Spinal cord (tissue), 10 donors: ENCODE results near the gene GRIP2. TPM values are rescaled to one million over a fixed set of nuclear protein-coding genes. Genes with fewer than 3 reads are reported as not detected.

Source experiments
- DNase-seq, 6 donors: peaks; one replicate each; pipeline versions ENCODE4 v3.0.0 to v3.0.0-alpha.2; 2013 to 2015; ENCODE audit warnings: low spot score in 6 of 6, low read depth in 4 of 6
- H3K27ac ChIP-seq: one replicate; pipeline ENCODE4 v1.5.1; 2013; ENCODE audit warnings: low read depth, low read length, control low read depth
- H3K27me3 ChIP-seq: one replicate; pipeline ENCODE4 v1.6.1; 2013; ENCODE audit warnings: low read length; ENCODE audit not compliant: control insufficient read depth, insufficient read depth
- H3K36me3 ChIP-seq: one replicate; pipeline ENCODE4 v1.6.1; 2013; ENCODE audit warnings: low read length; ENCODE audit not compliant: control insufficient read depth, insufficient read depth
- H3K4me1 ChIP-seq: one replicate; pipeline ENCODE4 v1.6.1; 2013; ENCODE audit warnings: low read length; ENCODE audit not compliant: control insufficient read depth, insufficient read depth
- H3K4me3 ChIP-seq: one replicate; pipeline ENCODE4 v1.5.1; 2013; ENCODE audit warnings: low read depth, low read length, control low read depth
- H3K9me3 ChIP-seq: one replicate; pipeline ENCODE4 v1.6.1; 2013; ENCODE audit warnings: low read length; ENCODE audit not compliant: control insufficient read depth, insufficient read depth
- WGBS: methylation state at CpG from one replicate; pipeline ENCODE4 v1.1.5; 2013; ENCODE audit warnings: missing lambda C conversion rate; ENCODE audit not compliant: insufficient coverage; 5-methylcytosine and 5-hydroxymethylcytosine counted together
- polyA plus RNA-seq, 2 donors: library from polyadenylated mRNA; unstranded; fragments of 120-200 nt; gene quantifications; one replicate each; pipeline ENCODE4 v1.2.1, GENCODE V29; 2013; ENCODE audit not compliant: insufficient read length in 2 of 2
- total RNA-seq, 2 donors: library from RNA; depleted of rRNA in 1 of 2; stranded (reverse); fragments of 120-200 nt in 1 of 2; fragments of >200 nt in 1 of 2; gene quantifications; one replicate each; pipeline versions ENCODE4 v1.2.3 to v1.2.4, GENCODE V29; 2013 to 2014
- donor health status: healthy.

The GRIP2 gene
- total and polyA plus RNA-seq, 4 donors: 6.0 to 24.2 (median 12.9) TPM

GRCh38 chr3:14503033-14503705 is 37.0 kb downstream of the GRIP2 start:
- WGBS: 96% methylated on average over 12 of the region's 12 CpGs
- no peaks in the 10 kb centered on the region for H3K27me3 ChIP-seq
- no peak overlapping the region for H3K27ac ChIP-seq
- no peak overlapping the region for H3K4me3 ChIP-seq
- peaks cover 9% of the 10 kb centered on the region for H3K9me3 ChIP-seq
- no peak for DNase-seq
- H3K36me3 ChIP-seq: peaks cover 25% of the 10 kb centered on the region
- H3K4me1 ChIP-seq: no peaks in the 10 kb centered on the region

DNA sequence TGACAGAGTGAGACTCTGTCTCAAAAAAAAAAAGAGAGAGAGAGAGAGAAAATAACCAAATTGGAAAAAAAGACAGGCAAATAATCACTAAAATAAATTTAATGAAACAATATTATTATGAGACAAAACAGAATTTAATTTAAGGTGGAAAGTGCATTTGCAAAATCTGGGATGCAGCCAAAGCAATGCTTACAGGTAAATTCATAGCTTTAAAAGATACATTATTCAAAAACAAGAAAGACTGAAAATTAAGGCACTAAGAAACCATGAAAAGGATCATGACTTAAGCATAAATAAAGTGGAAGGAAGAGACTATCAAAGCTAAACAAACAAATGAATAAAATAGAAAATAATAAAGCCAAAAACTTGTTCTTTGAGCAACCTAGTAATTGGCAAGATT is 37.7 kb downstream of the GRIP2 start:
- no peak overlapping the region for H3K27ac ChIP-seq
- DNase-seq: no peak
- peaks cover 9% of the 10 kb centered on the region for H3K9me3 ChIP-seq
- H3K36me3 ChIP-seq: peaks cover 25% of the 10 kb centered on the region
- H3K4me3 ChIP-seq: no peak overlapping the region
- H3K4me1 ChIP-seq: no peaks in the 10 kb centered on the region
- H3K27me3 ChIP-seq: no peaks in the 10 kb centered on the region

GRCh38 chr3:14497321-14497720 is 42.8 kb downstream of the GRIP2 start:
- Histone ChIP-seq H3K9me3 (peaks cover 2% of the 10 kb centered on the region), H3K36me3 (peaks cover 34% of the 10 kb centered on the region), H3K27ac (no peak overlapping the region), H3K27me3 (no peaks in the 10 kb centered on the region), H3K4me3 (no peak overlapping the region), H3K4me1 (no peaks in the 10 kb centered on the region)
- DNase-seq: no peak
- 66% methylated on average over 10 of the region's 10 CpGs for WGBS

GRCh38 chr3:14496351-14496750 is 43.8 kb downstream of the GRIP2 start:
- WGBS: 87% methylated on average over 9 of the region's 9 CpGs
- H3K27ac ChIP-seq: no peak overlapping the region
- no peaks in the 10 kb centered on the region for H3K27me3 ChIP-seq
- H3K4me3 ChIP-seq: no peak overlapping the region
- no peak for DNase-seq
- no peaks in the 10 kb centered on the region for H3K4me1 ChIP-seq
- H3K36me3 ChIP-seq: peaks cover 42% of the 10 kb centered on the region
- H3K9me3 ChIP-seq: no peaks in the 10 kb centered on the region

- no peak for DNase-seq
- peaks cover 48% of the 10 kb centered on the region for H3K36me3 ChIP-seq
- H3K27me3 ChIP-seq: no peaks in the 10 kb centered on the region
- H3K9me3 ChIP-seq: no peaks in the 10 kb centered on the region
- H3K27ac ChIP-seq: no peak overlapping the region
- H3K4me1 ChIP-seq: no peaks in the 10 kb centered on the region
- H3K4me3 ChIP-seq: no peak overlapping the region
- WGBS: 73% methylated on average over 5 of the region's 5 CpGs
Observed at GRCh38 chr3:14494973-14495300, 45.2 kb downstream of the GRIP2 start.

GRCh38 chr3:14494279-14494972 is 45.7 kb downstream of the GRIP2 start:
- 91% methylated on average over 17 of the region's 17 CpGs for WGBS
- no peaks in the 10 kb centered on the region for H3K27me3 ChIP-seq
- no peak overlapping the region for H3K4me3 ChIP-seq
- no peaks in the 10 kb centered on the region for H3K9me3 ChIP-seq
- H3K27ac ChIP-seq: no peak overlapping the region
- no peaks in the 10 kb centered on the region for H3K4me1 ChIP-seq
- H3K36me3 ChIP-seq: peaks cover 51% of the 10 kb centered on the region
- no peak for DNase-seq

DNA sequence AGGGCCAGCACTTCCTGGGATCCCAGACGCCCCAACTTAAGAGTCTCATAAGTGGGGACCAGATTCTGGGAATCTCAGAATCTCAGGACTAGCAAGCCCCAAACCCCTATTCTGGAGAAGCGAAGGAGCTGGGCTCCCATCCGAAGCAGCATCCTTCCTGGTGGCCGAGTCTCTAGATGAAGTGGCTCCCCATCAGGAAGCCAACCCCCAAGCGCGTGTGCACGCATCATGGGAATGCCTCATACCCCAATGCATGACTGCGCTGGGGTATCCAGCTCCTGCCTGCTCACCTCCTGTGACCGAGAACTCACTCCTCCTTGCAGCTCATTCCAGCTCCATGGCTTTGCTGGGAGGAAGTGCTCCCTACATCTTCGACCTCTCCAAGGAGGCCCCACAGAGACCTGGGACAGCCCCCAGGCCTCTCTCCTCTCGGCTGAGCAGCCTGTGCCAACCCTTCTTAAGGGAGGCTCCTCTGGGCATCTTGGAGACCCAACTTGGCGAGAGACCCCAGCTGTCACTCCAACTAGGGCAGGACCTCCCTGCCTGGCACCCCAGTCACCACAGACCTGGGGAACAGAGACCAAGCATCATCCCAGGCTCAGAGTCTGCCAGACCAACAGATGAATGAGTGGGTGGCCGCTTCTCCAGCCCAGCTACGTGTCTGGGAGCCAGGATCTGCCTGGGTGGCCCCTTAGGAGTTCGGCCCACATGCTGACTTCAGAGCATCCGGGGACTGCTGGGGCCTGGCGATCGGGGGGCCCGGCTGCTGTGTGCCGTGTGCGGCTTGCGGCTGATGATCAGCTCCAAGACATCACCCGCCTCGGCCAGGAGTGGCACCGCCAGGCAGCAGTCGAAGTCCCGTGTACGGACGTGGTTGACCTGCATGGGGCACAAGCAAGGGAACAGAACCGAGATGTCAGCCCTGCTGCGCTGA is 46.9 kb downstream of the GRIP2 start:
- no peaks in the 10 kb centered on the region for H3K27me3 ChIP-seq
- WGBS: 92% methylated on average over 31 of the region's 31 CpGs

DNA sequence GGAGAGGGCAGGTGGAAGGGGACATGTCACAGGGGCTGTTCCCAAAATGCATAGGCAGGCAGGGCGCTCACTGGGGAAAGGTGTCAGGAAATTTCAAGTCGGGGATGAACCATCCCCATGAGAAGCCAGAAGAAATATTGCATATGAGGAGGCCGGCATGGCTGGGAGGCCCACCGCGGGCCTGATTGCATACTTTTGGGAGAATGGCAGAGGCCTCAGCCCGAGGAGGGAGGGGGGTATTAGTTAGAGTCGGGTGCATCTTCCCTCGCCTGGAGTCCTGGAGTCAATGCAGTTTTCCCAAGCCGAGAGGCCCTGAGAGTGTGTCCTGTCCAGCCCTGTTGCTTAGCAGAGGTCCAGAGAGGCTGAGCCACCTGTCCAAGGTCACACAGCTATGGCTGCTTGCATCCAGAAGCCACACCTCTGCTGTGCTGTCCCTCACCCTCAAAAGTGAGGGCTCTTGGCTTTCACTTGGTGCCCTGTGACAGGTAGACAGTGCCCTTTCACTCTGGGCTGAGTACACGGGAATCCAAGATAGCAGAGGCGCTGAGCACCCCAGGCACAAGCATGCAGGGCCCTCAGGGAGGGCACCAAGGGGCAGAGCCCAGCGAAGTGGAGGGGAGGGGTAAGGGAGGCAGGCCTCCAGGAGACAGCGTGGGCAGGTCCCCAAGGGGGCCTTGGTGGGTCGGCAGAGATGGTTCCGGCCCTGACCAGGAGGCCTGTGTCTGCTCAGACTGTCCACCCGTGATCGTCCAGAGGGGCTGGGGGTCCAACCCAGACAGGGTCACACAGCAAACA is 48.5 kb downstream of the GRIP2 start:
- no peak overlapping the region for H3K4me3 ChIP-seq
- H3K9me3 ChIP-seq: no peaks in the 10 kb centered on the region
- DNase-seq: no peak
- 83% methylated on average over 17 of the region's 17 CpGs for WGBS
- H3K36me3 ChIP-seq: peaks cover 61% of the 10 kb centered on the region
- H3K27me3 ChIP-seq: no peaks in the 10 kb centered on the region
- H3K4me1 ChIP-seq: peaks cover 9% of the 10 kb centered on the region
- no peak overlapping the region for H3K27ac ChIP-seq

More for the DNA sequence above, 46.9 kb downstream of the GRIP2 start:
- no peak overlapping the region for H3K27ac ChIP-seq
- H3K4me1 ChIP-seq: peaks cover 4% of the 10 kb centered on the region
- no peak overlapping the region for H3K4me3 ChIP-seq
- H3K36me3 ChIP-seq: peaks cover 54% of the 10 kb centered on the region
- DNase-seq: no peak
- no peaks in the 10 kb centered on the region for H3K9me3 ChIP-seq

DNA sequence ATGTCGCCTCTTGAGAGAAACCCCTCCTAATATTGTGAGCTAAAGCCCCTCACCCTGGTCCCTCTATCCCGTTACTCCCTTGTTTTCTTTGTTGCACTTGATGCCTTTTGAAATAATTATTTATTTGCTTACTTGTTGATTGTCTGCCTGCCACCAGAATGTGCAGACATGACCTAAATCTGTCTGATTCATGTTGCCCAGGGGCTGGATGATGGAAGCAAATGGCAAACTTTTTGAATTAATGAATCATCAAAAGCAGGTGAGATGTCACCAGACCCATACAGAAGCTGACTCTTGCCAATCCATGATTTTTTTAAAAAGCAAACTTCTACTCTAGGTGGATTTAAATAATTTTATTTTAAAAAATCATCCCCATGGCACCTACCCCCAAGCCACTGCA is 49.3 kb downstream of the GRIP2 start:
- WGBS: no CpG with 5 or more reads among the region's 2 CpGs
- no peaks in the 10 kb centered on the region for H3K9me3 ChIP-seq
- no peak overlapping the region for H3K4me3 ChIP-seq
- H3K27me3 ChIP-seq: no peaks in the 10 kb centered on the region
- no peak overlapping the region for H3K27ac ChIP-seq
- H3K36me3 ChIP-seq: peaks cover 60% of the 10 kb centered on the region
- peaks cover 9% of the 10 kb centered on the region for H3K4me1 ChIP-seq
- no peak for DNase-seq
